AML-193 (cell line): Measurements from ENCODE around the gene ST6GALNAC3.

Experiments used
- DNase-seq, 2 experiments: peaks; one replicate each; lab custom pipeline; 2025; lab: John Stamatoyannopoulos, UW

The ST6GALNAC3 gene

DNA sequence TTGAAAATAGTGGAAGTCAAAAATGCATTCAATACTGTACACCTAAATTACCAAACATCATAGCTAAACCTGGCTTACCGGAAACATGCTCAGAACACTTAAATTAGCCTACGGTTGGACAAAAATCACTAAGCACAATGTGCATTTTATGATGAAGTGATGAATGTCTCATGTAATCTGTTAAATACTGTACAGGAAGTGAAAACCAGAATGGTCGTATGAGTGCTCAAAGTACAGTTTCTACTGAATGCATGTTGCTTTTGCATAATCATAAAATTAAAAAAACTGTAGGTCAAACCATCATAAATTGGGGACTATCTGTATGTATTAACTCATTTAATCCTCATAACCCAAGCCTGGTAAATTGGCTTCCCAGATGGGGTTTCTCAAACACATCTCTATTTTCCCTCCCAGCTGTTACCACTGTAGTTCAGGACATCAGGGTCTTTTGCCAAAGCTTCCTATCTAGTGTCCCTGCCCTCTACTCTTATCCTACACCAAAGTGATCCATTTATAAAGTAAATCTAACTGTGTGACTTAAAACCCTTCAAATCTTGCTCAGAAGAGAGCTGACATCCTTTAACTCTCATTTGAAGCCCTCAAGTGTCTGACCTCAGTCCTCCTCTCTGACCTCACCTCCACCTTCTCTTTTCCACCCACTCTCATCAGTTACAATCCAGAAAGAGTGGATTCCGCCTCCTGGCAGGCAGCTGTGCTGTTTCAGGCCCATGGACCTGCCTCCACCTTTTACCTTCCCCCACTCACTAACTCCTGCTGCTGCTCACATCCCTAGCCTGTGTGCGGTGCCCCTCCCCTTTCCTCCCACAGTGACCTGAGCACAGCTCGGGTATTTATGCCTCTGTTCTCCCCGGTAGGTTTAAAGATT is 436.4 kb downstream of the ST6GALNAC3 start:
- DNase-seq: no peak

- no peak for DNase-seq
Measured at GRCh38 chr1:76511558-76512179, 437.1 kb downstream of the ST6GALNAC3 start.

DNA sequence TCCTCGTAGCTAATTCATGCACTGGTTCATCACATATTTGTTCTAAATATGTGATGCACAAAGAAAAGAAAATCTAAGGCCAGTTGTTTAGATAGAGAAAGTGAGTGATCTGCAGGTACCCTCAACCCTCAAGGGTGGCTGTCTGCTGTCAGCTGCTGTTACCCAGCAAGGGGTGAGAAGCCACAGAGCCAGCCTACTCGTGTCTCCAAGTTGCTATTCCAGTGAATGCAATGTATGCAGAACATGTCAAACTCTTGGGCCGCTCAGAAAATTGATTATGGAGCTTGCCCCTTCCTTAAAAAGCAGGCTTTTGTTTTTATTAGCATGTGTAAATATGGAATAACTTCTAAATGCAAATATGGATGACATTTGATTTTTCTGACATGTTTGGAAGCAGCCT is 456.4 kb downstream of the ST6GALNAC3 start:
- no peak for DNase-seq

GRCh38 chr1:76541618-76542017 is 467.1 kb downstream of the ST6GALNAC3 start:
- DNase-seq: no peak

DNA sequence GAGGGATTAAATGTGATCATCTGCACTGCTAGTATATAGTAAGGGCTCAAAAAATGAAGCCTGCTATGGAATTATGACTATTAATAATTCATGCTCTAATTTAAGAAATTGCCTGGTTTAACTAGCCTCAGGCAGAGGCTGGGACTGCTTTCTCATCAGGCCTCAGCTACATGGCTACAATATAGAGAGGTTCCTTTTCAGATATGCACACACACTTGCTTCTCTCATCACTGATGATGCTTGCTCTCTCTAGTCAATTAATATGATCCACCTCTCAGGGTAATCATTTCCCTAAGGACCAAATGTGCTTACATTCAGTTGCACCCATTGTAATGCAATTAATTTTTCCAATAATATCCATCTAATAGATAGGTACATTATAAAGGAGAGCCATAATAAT is 467.8 kb downstream of the ST6GALNAC3 start:
- DNase-seq: no peak

GRCh38 chr1:76543495-76543894 is 468.9 kb downstream of the ST6GALNAC3 start:
- DNase-seq: no peak

GRCh38 chr1:76546354-76546933 is 471.9 kb downstream of the ST6GALNAC3 start:
- DNase-seq: no peak

GRCh38 chr1:76547916-76548315 is 473.4 kb downstream of the ST6GALNAC3 start:
- DNase-seq: no peak

DNA sequence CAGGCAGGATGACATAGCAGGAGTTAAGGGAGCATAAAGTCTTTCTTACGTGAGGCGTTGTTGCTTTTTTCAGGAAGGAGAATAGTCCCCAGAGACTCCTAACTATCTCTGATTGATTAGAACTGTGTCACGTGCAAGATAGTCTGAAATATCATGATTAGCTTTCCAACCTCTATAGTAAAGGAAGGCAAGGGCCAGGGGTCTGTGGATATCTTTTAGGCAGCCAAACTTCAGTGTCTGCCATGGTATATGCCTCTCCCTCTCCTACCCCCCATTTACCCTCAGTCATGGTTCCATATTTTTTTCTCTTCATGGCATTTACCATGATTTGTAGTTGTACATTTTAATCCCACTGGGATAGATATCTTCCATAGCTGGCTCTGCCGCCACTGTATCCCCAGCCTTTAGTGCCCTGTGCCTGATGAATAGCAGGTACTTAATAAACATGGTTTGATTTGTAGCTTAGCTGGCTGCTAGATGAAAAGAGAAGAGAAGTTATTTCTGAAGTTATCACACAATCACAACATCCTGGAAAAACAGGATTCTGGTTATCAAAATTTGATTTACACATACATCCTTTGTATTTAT is 474.1 kb downstream of the ST6GALNAC3 start:
- no peak for DNase-seq

- DNase-seq: no peak
Measured at GRCh38 chr1:76554283-76554682, 479.7 kb downstream of the ST6GALNAC3 start.

- no peak for DNase-seq
Measured at GRCh38 chr1:76562292-76562691, 487.7 kb downstream of the ST6GALNAC3 start.

- DNase-seq: no peak
Measured at GRCh38 chr1:76568573-76569238, 494.2 kb downstream of the ST6GALNAC3 start.

GRCh38 chr1:76571248-76571647 is 496.7 kb downstream of the ST6GALNAC3 start:
- DNase-seq: no peak

DNA sequence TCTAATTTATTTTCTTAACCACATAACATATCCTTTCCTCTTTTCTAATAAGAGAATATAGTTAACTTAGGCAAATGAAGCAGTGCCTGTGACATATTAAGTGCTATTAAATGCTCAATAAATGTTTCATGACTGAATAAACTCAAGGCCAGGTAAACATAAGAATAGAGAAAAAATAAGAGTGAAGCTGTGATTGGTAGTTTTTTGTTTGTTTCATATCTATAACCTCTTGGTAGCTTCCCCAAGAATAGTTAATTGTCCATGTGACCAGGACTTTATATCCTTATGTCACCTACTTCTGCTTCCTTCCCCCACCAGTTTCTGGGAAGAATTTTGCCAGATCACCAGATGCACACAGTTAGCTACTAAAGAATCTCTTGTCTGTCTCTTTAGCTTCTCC is 497.7 kb downstream of the ST6GALNAC3 start:
- no peak for DNase-seq

DNA sequence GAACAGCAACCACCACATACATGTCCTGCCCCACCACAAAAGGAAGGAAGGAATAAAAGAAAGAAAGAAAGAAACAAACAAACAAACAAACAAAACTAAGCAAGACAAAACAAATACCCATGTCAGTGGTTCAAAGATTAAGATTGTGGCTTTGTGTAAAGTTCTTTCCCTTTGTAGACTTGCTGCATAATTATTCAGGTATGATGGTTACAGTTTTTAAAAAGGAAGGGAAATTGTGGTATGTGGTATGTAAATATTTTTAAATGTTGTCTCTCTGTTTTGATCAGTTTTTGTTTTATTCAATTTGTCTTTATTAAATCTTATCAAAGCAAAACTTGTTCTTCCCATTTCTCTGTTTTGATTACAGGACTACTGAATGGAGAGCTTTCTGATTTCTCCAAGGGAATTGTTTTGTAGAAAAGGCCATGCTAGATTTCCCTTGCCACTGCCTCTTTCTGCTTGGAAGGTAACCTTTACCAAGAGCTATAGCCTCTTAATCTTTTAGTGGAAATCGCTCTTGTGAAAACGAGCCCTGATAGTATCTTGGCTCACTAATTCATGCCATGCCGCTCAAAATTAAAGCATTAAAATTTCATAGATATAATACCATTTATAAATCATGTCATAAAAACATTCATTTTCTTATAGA is 502.5 kb downstream of the ST6GALNAC3 start:
- DNase-seq: no peak

DNA sequence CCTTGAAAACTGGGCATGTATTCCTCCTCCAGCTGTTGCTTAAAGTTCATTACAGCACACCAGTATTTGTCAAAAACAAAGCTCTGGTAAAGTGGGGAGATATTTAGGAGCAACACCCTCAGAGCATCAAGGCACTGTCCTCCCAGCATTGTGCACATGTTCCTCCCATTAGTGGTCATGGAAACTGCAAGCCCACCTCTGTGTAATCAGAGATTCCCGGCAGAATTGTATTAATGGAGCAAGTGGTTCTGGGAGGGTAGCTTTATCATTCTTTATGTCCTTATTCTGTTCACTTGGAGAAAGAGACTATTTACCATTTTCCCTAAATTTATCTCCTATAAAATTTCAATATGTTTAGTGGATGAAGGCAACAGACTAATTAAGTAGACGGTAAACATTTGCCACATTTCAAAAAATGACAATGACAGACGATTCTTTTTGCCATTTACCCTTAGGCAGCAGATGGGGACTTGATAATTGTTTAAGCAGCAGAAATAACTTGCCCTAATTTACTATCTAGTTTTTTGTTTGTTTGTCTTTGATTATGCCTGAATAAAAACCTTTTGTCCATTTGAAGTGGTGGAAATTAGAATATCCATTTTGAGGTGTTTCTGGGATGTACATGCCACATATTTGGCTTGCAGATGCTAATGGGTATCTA is 503.1 kb downstream of the ST6GALNAC3 start:
- no peak for DNase-seq

DNA sequence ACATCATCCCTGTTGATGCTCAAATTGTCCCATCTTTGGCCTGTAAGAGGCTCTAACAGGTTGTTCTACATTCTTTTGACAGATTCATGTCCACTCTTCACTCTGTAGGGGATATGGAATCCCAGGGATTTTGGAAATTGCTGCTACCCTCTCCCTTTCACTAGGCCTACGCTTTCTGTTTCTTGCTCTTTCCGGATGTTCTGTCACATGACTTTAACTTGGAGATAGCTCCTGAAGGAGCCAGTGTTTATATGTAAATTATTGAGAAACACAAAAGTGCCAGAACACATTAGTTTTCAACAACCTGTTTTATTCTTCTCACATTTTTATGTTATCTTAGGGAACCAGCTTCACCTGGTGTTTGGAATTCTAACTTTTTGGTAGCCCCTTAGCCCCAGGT is 505.7 kb downstream of the ST6GALNAC3 start:
- DNase-seq: no peak

GRCh38 chr1:76581712-76582111 is 507.2 kb downstream of the ST6GALNAC3 start:
- DNase-seq: no peak

- no peak for DNase-seq
Measured at GRCh38 chr1:76583235-76583868, 508.8 kb downstream of the ST6GALNAC3 start.

DNA sequence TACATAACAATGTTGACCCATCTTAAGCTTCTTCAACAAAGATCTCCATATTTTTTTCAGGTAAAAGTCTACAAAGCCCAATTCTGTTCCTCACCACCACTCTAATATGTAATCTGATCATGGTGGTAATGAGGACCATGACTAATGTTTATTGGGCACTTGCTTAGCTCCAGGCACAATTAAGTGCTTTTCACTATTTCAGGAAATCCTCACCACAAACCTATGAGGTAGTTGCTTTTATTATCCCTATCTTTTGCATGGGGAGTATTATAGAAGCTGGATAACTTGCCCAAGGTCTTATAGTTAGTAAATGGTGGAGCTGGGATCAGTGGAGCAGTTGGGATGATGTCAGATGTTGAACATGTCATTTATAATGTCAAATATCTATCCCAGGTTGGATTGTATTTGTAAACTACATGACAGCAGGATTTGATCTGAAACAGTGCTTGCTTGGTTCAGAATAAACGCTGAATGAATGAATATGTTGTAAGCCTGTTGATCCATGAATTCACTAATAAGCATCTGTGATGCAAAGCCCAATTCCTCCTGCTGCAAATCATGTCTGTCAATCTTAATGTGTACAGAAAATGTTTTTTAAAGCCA is 509.4 kb downstream of the ST6GALNAC3 start:
- DNase-seq: no peak
